B cell (primary cell): Measurements from ENCODE around the gene LARGE1. TPM values are rescaled to one million over a fixed set of nuclear protein-coding genes. Genes with fewer than 3 reads are reported as not detected.

ENCODE experiments used
- ATAC-seq: fragments of 200-7000 bp; cut with Tn5 transposase; one replicate; pipeline ENCODE4 v1.10.0; 2021; ENCODE audit warnings: low read depth, mild to moderate bottlenecking, moderate number of reproducible peaks, moderate library complexity
- CTCF ChIA-PET: fragments of 350-600 bp; sonication (Branson Sonifier 250); formaldehyde crosslinking; loops from one replicate; lab custom pipeline; 2021; ENCODE audit warnings: antibody characterized with exemption, inconsistent platforms; lab: Charles Lee
- POLR2A ChIA-PET: fragments of 350-600 bp; sonication (Branson Sonifier 250); formaldehyde crosslinking; loops from one replicate; lab custom pipeline; 2021; ENCODE audit warnings: antibody characterized with exemption; lab: Charles Lee
- DNase-seq: peaks from one replicate; pipeline ENCODE4 v3.0.0; 2013
- H2AFZ ChIP-seq: 2 replicates; pipeline ENCODE4 v1.6.1; 2012; ENCODE audit warnings: mild to moderate bottlenecking, low read depth, low read length; ENCODE audit not compliant: insufficient read depth, poor library complexity, severe bottlenecking
- H3K27ac ChIP-seq, 2 donors: 1 replicate in 1 of 2; 2 replicates in 1 of 2; pipeline ENCODE4 v1.5.1; 2012 to 2013; ENCODE audit warnings: low read length in 2 of 2, mild to moderate bottlenecking in 2 of 2, moderate library complexity in 1 of 2
- H3K27me3 ChIP-seq, 4 experiments: fragments of 200-600 bp in 1 of 4; sonication (generic) in 1 of 4; replicated peaks in 1 of 4; 1 replicate in 2 of 4; 2 replicates in 2 of 4; pipeline versions ENCODE4 v1.6.1 to v1.7.0; 2013 to 2016; ENCODE audit warnings: low read length in 3 of 4, mild to moderate bottlenecking in 2 of 4, mixed read lengths in 1 of 4, moderate library complexity in 1 of 4; ENCODE audit not compliant: insufficient read depth in 4 of 4, control insufficient read depth in 3 of 4; ENCODE audit errors: control extremely low read depth in 1 of 4
- H3K36me3 ChIP-seq, 2 experiments: replicated peaks in 1 of 2; 1 replicate in 1 of 2; 2 replicates in 1 of 2; pipeline versions ENCODE4 v1.6.1 to v1.7.1; 2013; ENCODE audit warnings: low read length in 1 of 2; ENCODE audit not compliant: insufficient read depth in 2 of 2, control insufficient read depth in 1 of 2; ENCODE audit errors: control extremely low read depth in 1 of 2, extremely low read depth in 1 of 2
- H3K4me1 ChIP-seq, 2 donors: fragments of 200-600 bp in 1 of 2; sonication (generic) in 1 of 2; 1 replicate in 1 of 2; 2 replicates in 1 of 2; pipeline versions ENCODE4 v1.5.1 to v1.6.1; 2013 to 2017; ENCODE audit warnings: low read length in 2 of 2; ENCODE audit not compliant: control insufficient read depth in 2 of 2, insufficient read depth in 2 of 2
- H3K4me2 ChIP-seq: replicated peaks from 2 replicates; pipeline ENCODE3; 2012; ENCODE audit warnings: mild to moderate bottlenecking, low read depth, low read length; ENCODE audit not compliant: poor library complexity, severe bottlenecking
- H3K4me3 ChIP-seq, 5 experiments: fragments of 200-600 bp in 1 of 5; sonication (generic) in 1 of 5; 1 replicate in 3 of 5; 2 replicates in 2 of 5; pipeline versions ENCODE4 v1.5.1 to v1.7.0; 2011 to 2016; ENCODE audit warnings: low read length in 4 of 5, mild to moderate bottlenecking in 4 of 5, low read depth in 2 of 5, control low read depth in 1 of 5, moderate library complexity in 1 of 5; ENCODE audit not compliant: insufficient read depth in 1 of 5; ENCODE audit errors: control extremely low read depth in 1 of 5, extremely low read depth in 1 of 5
- H3K79me2 ChIP-seq: fragments of 200-600 bp; sonication (generic); one replicate; pipeline ENCODE4 v1.6.0; 2016; ENCODE audit warnings: low read length; ENCODE audit not compliant: control insufficient read depth, insufficient read depth
- H3K9ac ChIP-seq: fragments of 200-600 bp; sonication (generic); 2 replicates; pipeline ENCODE4 v1.6.1; 2017; ENCODE audit warnings: mild to moderate bottlenecking, low read length, moderate library complexity
- H3K9me3 ChIP-seq, 3 donors: one replicate each; pipeline versions ENCODE4 v1.6.1 to v1.7.1; 2013; ENCODE audit warnings: low read length in 2 of 3; ENCODE audit not compliant: control insufficient read depth in 2 of 3, insufficient read depth in 1 of 3; ENCODE audit errors: control extremely low read depth in 1 of 3
- H4K20me1 ChIP-seq: 2 replicates; pipeline ENCODE4 v1.6.0; 2012; ENCODE audit warnings: mild to moderate bottlenecking, low read length; ENCODE audit not compliant: insufficient read depth, control insufficient read depth, poor library complexity, severe bottlenecking
- H3K27ac Mint-ChIP-seq: one replicate; pipeline ENCODE4 v1.8.0; 2021; ENCODE audit warnings: mixed read lengths
- H3K27me3 Mint-ChIP-seq: one replicate; pipeline ENCODE4 v1.8.0; 2021; ENCODE audit warnings: mixed read lengths
- H3K4me1 Mint-ChIP-seq: one replicate; pipeline ENCODE4 v1.8.0; 2021; ENCODE audit warnings: mixed read lengths
- H3K4me3 Mint-ChIP-seq: one replicate; pipeline ENCODE4 v1.8.0; 2021; ENCODE audit warnings: mixed read lengths
- H3K9me3 Mint-ChIP-seq: one replicate; pipeline ENCODE4 v1.8.0; 2022; ENCODE audit warnings: mixed read lengths; ENCODE audit not compliant: insufficient read depth
- EZH2 ChIP-seq: IDR thresholded peaks from 2 replicates; pipeline ENCODE4 v1.6.1; 2012; ENCODE audit warnings: borderline replicate concordance, low read depth, mild to moderate bottlenecking, moderate library complexity, low read length; ENCODE audit not compliant: insufficient read depth, poor library complexity, severe bottlenecking
- WGBS: methylation state at CpG from one replicate; pipeline ENCODE4 v1.1.5; 2013; ENCODE audit warnings: missing lambda C conversion rate; ENCODE audit not compliant: insufficient coverage; 5-methylcytosine and 5-hydroxymethylcytosine counted together
- intact Hi-C: fragments of 100-400 bp; cut with micrococcal nuclease; formaldehyde crosslinking; loops from one replicate; pipeline ENCODE4 v1.10.0; 2022
- polyA plus RNA-seq: library from polyadenylated mRNA; depleted of rRNA; stranded (reverse); fragments of >200 nt; gene quantifications from 2 replicates; pipeline ENCODE4 v1.2.3, GENCODE V29; 2012
- total RNA-seq, 2 donors: library from RNA; stranded (reverse); fragments of 120-200 nt in 1 of 2; gene quantifications; 1 replicate in 1 of 2; 2 replicates in 1 of 2; pipeline versions ENCODE4 v1.2.3 to v1.2.4, GENCODE V29; 2013 to 2022
- TF ChIP-seq, protein P1 (sequence below): fragments of 200-600 bp; IDR thresholded peaks from one replicate; pipeline ENCODE4 v1.8.0; 2022; ENCODE audit warnings: antibody characterized with exemption, mild to moderate bottlenecking

Gene LARGE1
- total and polyA plus RNA-seq, 2 donors (not counting 1 experiment from before 2014, with no cell fraction given), result 20.7 to 82.0 TPM

DNA sequence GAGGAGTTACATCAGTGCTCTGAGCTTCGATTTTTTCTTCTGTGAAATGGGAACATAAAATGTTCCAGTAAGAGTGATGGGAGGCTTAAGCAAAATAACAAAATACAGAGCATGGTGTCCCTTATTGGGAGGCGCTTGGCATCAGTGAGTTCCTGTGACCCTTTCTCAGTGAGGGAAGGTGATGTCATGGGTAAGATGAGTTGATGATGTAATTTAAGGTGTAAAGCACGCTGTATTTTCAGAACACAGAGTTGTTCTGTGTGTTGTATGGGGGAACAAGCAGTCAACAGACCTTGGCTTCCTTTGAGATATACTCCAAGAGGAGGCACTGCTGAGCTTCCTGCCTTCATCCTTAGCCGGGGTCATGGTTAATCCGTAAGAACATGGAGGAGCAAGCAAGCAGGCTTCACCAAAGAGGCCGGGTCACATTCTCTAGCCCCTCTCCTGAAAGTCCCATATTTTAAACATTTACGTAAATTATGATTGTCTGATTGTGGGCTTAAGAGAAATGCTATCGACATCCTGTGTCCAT is 266.7 kb downstream of the LARGE1 start:
- Histone ChIP-seq H3K4me2 (no peak overlapping the region), H3K27ac (no peak overlapping the region), H3K79me2 (peaks cover 22% of the 10 kb centered on the region), H3K4me3 (no peak overlapping the region), H4K20me1 (peaks cover 44% of the 10 kb centered on the region), H3K9me3 (peaks cover 0 to 12% (median 0%) of the 10 kb centered on the region in 3 donors), H3K36me3 (peaks cover 0 to 11% of the 10 kb centered on the region in 2 experiments), H3K4me1 (no peaks in the 10 kb centered on the region), H3K9ac (no peak overlapping the region), H3K27me3 (no peaks in the 10 kb centered on the region), H2AFZ (no peak overlapping the region)
- no peak for DNase-seq
- Mint-ChIP-seq H3K9me3 (no peaks in the 10 kb centered on the region), H3K27ac (no peak overlapping the region), H3K27me3 (no peaks in the 10 kb centered on the region), H3K4me1 (no peaks in the 10 kb centered on the region), H3K4me3 (no peak overlapping the region)
- no peak for ATAC-seq
- TF ChIP-seq, protein P1, sequence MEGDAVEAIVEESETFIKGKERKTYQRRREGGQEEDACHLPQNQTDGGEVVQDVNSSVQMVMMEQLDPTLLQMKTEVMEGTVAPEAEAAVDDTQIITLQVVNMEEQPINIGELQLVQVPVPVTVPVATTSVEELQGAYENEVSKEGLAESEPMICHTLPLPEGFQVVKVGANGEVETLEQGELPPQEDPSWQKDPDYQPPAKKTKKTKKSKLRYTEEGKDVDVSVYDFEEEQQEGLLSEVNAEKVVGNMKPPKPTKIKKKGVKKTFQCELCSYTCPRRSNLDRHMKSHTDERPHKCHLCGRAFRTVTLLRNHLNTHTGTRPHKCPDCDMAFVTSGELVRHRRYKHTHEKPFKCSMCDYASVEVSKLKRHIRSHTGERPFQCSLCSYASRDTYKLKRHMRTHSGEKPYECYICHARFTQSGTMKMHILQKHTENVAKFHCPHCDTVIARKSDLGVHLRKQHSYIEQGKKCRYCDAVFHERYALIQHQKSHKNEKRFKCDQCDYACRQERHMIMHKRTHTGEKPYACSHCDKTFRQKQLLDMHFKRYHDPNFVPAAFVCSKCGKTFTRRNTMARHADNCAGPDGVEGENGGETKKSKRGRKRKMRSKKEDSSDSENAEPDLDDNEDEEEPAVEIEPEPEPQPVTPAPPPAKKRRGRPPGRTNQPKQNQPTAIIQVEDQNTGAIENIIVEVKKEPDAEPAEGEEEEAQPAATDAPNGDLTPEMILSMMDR, result no peak
- no peak for TF ChIP-seq EZH2
- intact Hi-C loops, result no loop called here
- CTCF ChIA-PET, result interaction anchor here (0.6 to 1.6 kb wide), 2 partner anchors 10 to 201 kb away, joined by 3 to 4 read pairs; no protein-coding TSS in a partner anchor
- POLR2A ChIA-PET, result no interaction called here
- 97% methylated on average over 4 of the region's 8 CpGs for WGBS

DNA sequence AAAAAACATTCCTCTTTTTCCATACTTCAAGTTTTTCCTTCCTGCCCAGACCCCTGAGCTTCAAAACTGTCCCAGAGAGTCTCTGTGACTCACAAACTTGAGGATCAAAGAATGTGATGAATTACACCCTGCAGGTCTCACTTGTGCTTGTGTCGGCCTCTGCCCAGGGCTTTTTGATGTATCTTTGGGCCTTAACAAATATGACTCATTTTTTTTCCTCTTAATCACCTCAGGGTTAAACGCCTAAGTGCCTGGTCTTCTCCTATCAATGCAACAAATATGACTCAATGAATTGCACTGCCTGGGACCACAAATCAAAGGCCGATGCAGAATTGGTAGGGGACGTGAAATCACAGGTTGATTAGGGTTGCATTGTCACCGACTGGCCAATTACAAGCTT is 267.7 kb downstream of the LARGE1 start:
- Histone ChIP-seq H3K27me3 (no peaks in the 10 kb centered on the region), H3K9ac (no peak overlapping the region), H4K20me1 (peaks cover 35% of the 10 kb centered on the region), H3K36me3 (peaks cover 0 to 15% of the 10 kb centered on the region in 2 experiments), H3K27ac (no peak overlapping the region), H2AFZ (no peak overlapping the region), H3K4me2 (no peak overlapping the region), H3K79me2 (peaks cover 20% of the 10 kb centered on the region), H3K9me3 (peaks cover 0 to 15% (median 0%) of the 10 kb centered on the region in 3 donors), H3K4me1 (no peaks in the 10 kb centered on the region), H3K4me3 (no peak overlapping the region)
- ChIA-PET CTCF (interaction anchor here (1.6 kb wide), 1 partner anchor 9 kb away, joined by 4 read pairs; no protein-coding TSS in a partner anchor), POLR2A (no interaction called here)
- no peak for DNase-seq
- WGBS, result 82% methylated on average over 4 of the region's 5 CpGs
- Mint-ChIP-seq H3K27ac (no peak overlapping the region), H3K9me3 (no peaks in the 10 kb centered on the region), H3K4me1 (no peaks in the 10 kb centered on the region), H3K4me3 (no peak overlapping the region), H3K27me3 (no peaks in the 10 kb centered on the region)
- TF ChIP-seq, protein P1, result no peak
- no peak for TF ChIP-seq EZH2
- intact Hi-C loops, result no loop called here
- ATAC-seq, result no peak
